Common myeloid progenitor, CD34-positive (primary cell): ENCODE measurements around the gene ZNF224.
A peak's percentile ranks its signal among the peaks of the same experiment; 100 is the strongest.

Source experiments
- CTCF ChIA-PET: fragments of 350-600 bp; sonication (Branson Sonifier 250); formaldehyde crosslinking; loops from one replicate; lab custom pipeline; 2021; ENCODE audit warnings: antibody characterized with exemption; lab: Charles Lee
- POLR2A ChIA-PET: fragments of 350-600 bp; sonication (Branson Sonifier 250); formaldehyde crosslinking; loops from one replicate; lab custom pipeline; 2021; ENCODE audit warnings: antibody characterized with exemption; lab: Charles Lee
- DNase-seq, 3 donors: peaks; one replicate each; pipeline versions ENCODE4 v3.0.0 to v3.0.0-alpha.2; 2013
- H3K27ac ChIP-seq, 2 experiments: 1 replicate in 1 of 2; 2 replicates in 1 of 2; pipeline ENCODE4 v1.7.0; 2013; ENCODE audit warnings: inconsistent platforms in 2 of 2, low read length in 2 of 2, mild to moderate bottlenecking in 2 of 2, low read depth in 1 of 2, moderate library complexity in 1 of 2; ENCODE audit not compliant: severe bottlenecking in 2 of 2, insufficient read depth in 1 of 2, poor library complexity in 1 of 2
- H3K27me3 ChIP-seq, 5 experiments: replicated peaks in 2 of 5; 1 replicate in 3 of 5; 2 replicates in 2 of 5; pipeline versions ENCODE4 v1.6.1 to v1.7.0; 2013; ENCODE audit warnings: low read length in 4 of 5, mild to moderate bottlenecking in 2 of 5, moderate library complexity in 2 of 5, inconsistent platforms in 1 of 5; ENCODE audit not compliant: insufficient read depth in 5 of 5, control insufficient read depth in 4 of 5
- H3K36me3 ChIP-seq, 4 experiments: 1 replicate in 2 of 4; 2 replicates in 2 of 4; pipeline versions ENCODE4 v1.6.1 to v1.7.0; 2013; ENCODE audit warnings: low read length in 3 of 4, control low read depth in 1 of 4, mild to moderate bottlenecking in 1 of 4; ENCODE audit not compliant: control insufficient read depth in 4 of 4, insufficient read depth in 4 of 4
- H3K4me1 ChIP-seq, 4 experiments: 1 replicate in 3 of 4; 2 replicates in 1 of 4; pipeline versions ENCODE4 v1.6.1 to v1.7.1; 2013; ENCODE audit warnings: low read length in 3 of 4, mild to moderate bottlenecking in 3 of 4, control low read depth in 1 of 4, inconsistent platforms in 1 of 4, moderate library complexity in 1 of 4; ENCODE audit not compliant: control insufficient read depth in 4 of 4, insufficient read depth in 4 of 4; ENCODE audit errors: control extremely low read depth in 1 of 4
- H3K4me3 ChIP-seq, 7 experiments: 1 replicate in 4 of 7; 2 replicates in 3 of 7; pipeline versions ENCODE4 v1.5.1 to v1.7.0; 2013; ENCODE audit warnings: mild to moderate bottlenecking in 7 of 7, low read length in 6 of 7, moderate library complexity in 6 of 7, inconsistent platforms in 2 of 7, low read depth in 2 of 7, control low read depth in 1 of 7; ENCODE audit not compliant: insufficient read depth in 4 of 7, control insufficient read depth in 1 of 7; ENCODE audit errors: extremely low read depth in 1 of 7
- H3K9me3 ChIP-seq, 5 experiments: 1 replicate in 4 of 5; 2 replicates in 1 of 5; pipeline versions ENCODE4 v1.6.1 to v1.7.1; 2013; ENCODE audit warnings: low read length in 4 of 5, mild to moderate bottlenecking in 2 of 5, inconsistent platforms in 1 of 5, low read depth in 1 of 5, moderate library complexity in 1 of 5; ENCODE audit not compliant: control insufficient read depth in 4 of 5, insufficient read depth in 2 of 5; ENCODE audit errors: control extremely low read depth in 1 of 5
- WGBS: methylation state at CpG from one replicate; pipeline ENCODE4 v1.1.5; 2013; ENCODE audit not compliant: insufficient coverage; 5-methylcytosine and 5-hydroxymethylcytosine counted together

ZNF224 gene

DNA sequence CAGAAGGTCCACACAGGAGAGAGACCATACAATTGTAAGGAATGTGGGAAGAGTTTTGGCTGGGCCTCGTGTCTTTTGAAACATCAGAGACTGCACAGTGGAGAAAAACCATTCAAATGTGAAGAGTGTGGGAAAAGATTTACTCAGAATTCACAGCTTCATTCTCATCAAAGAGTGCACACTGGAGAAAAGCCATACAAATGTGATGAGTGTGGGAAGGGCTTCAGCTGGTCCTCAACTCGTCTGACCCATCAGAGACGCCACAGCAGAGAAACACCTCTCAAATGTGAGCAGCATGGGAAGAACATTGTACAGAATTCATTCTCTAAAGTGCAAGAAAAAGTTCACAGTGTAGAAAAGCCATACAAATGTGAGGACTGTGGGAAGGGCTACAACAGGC is 13.6 kb downstream of the ZNF224 start:
- DNase-seq = no peak
- Histone ChIP-seq H3K36me3 (peaks cover 25 to 62% (median 39%) of the 10 kb centered on the region in 4 experiments), H3K27ac (no peak overlapping the region), H3K27me3 (no peaks in the 10 kb centered on the region), H3K4me1 (peaks cover 0 to 10% (median 5%) of the 10 kb centered on the region in 4 experiments), H3K4me3 (no peak overlapping the region), H3K9me3 (peaks cover 7 to 65% (median 42%) of the 10 kb centered on the region in 5 experiments)
- WGBS = 100% methylated on average over 2 of the region's 3 CpGs
- CTCF ChIA-PET = no interaction called here
- POLR2A ChIA-PET = interaction anchor here (0.6 kb wide), 1 partner anchor 125 kb away, joined by 5 read pairs; no protein-coding TSS in a partner anchor

DNA sequence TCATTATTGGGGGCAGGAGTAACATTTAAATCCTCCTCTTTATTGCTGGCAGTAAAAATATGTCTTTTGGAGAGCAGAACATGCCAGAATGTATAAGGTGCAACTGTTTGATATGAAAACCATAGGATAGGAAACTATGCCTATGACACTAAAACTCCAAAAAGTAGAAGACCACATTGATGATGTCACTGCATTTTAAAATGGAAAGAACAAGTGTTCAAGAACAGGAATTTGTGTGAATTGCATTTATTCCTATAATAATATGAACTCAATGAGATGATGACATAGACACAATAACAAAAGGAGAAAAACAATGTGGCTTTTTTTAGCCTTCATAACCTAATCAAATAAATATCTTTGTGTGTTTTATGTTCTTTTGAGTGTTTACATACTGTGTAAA is 15.3 kb downstream of the ZNF224 start:
- ChIA-PET POLR2A (no interaction called here), CTCF (no interaction called here)
- Histone ChIP-seq H3K4me3 (no peak overlapping the region), H3K36me3 (peaks cover 16 to 45% (median 26%) of the 10 kb centered on the region in 4 experiments), H3K4me1 (peaks cover 0 to 19% (median 12%) of the 10 kb centered on the region in 4 experiments), H3K27ac (no peak overlapping the region), H3K9me3 (peaks cover 7 to 48% (median 33%) of the 10 kb centered on the region in 5 experiments), H3K27me3 (no peaks in the 10 kb centered on the region)
- DNase-seq = no peak

DNA sequence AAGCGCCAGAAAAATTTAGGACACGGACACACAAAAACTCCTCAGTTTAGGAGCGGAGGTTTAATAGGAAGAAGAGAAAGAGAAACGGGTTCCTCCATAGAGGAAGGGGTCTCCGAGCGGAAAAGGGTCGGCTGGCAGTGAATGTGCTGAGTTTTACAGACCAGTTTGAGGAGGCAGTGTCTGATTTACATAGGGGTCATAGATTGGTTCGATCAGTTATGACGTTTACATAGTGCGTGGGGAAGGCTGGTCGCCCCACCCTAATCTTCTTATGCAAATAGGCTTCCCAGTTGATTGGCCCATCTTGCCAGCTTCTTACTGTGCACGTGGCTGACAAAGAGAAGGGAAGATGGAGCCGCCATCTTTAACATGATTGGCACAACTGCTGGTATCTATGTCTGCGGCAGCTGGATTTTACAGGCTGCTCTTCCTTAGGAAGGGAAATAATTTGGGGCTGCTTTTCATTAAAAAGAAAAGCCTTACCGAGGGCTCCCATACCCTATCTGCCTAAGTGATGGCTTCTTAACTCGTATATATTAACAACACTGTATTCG is 17.8 kb downstream of the ZNF224 start:
- 40% methylated on average over 13 of the region's 17 CpGs for WGBS
- peak; percentile 51 to 82 (median 69) for DNase-seq
- ChIA-PET CTCF (no interaction called here), POLR2A (no interaction called here)
- no peaks in the 10 kb centered on the region for H3K27me3 ChIP-seq
- H3K4me1 ChIP-seq = peaks cover 0 to 19% (median 12%) of the 10 kb centered on the region in 4 experiments
- H3K27ac ChIP-seq = no peak overlapping the region
- H3K9me3 ChIP-seq = peaks cover 6 to 27% (median 17%) of the 10 kb centered on the region in 5 experiments
- H3K36me3 ChIP-seq = peaks cover 7 to 31% (median 18%) of the 10 kb centered on the region in 4 experiments
- peak overlapping the region in 6 of 7 experiments; percentile 73 to 98 (median 90) for H3K4me3 ChIP-seq

DNA sequence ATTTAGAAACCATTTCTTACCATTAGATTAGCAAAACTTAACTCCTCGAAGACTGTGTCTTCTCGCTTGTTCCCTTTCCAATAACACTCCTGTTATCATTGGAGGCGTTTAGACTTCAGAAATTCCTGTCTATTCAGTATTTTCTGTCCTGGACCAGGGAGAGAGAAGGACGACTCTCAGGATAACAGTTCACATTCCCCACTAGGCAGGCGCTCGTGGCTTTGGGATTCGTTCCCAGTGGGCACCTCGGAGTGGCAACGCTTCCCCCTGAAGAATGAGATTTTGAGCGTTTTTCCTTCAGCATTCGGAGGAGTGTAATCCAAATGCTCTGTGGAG is 18.6 kb downstream of the ZNF224 start:
- Histone ChIP-seq H3K4me3 (peak overlapping the region; percentile 73 to 98 (median 92)), H3K36me3 (peaks cover 9 to 28% (median 16%) of the 10 kb centered on the region in 4 experiments), H3K4me1 (peaks cover 0 to 19% (median 12%) of the 10 kb centered on the region in 4 experiments), H3K27me3 (no peaks in the 10 kb centered on the region), H3K9me3 (peaks cover 6 to 19% (median 10%) of the 10 kb centered on the region in 5 experiments), H3K27ac (peak overlapping the region in 1 of 2 experiments; percentile 80)
- ChIA-PET POLR2A (no interaction called here), CTCF (no interaction called here)
- DNase-seq = peak in 1 of 3 donors; percentile 0
- 0% methylated on average over 11 of the region's 11 CpGs for WGBS

DNA sequence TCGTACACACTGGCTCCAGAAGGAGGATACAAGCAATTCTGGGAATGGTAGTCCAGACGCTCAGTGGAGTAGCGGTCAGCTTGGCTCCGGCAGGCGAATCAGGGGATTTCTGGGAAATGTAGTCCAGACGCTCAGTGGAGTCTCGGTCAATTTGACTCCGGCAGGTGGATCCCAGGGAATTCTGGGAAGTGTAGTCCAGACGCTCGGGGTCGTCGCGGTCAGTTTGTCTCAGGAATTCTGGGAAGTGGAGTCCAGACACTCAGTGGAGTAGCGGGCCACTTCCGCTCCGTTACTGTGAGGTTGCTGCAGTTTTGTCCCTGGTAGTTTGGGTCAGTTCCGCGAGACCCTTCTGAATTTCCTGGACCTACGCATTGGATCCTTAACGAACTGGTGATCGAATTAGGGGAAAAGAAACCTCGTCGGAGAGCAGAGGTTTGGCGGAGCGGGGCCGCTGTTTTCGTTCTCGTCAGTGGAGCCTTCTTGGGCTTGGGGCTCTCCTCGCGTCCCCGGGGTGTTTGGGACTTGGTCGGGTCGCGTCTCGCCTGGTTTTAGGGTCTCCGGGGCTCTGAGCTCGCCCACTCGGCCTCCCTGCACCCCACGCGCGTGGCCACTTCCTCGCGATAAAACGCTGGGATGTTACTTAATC is 19.1 kb downstream of the ZNF224 start, which contains the start of gene ZNF225:
ZNF225 (plus strand) TSS at position 262 of the 646 bp plus-strand sequence. CDS start 2,429 bp downstream, outside the sequence.
- peaks cover 0 to 19% (median 12%) of the 10 kb centered on the region in 4 experiments for H3K4me1 ChIP-seq
- WGBS = 0% methylated on average over 43 of the region's 44 CpGs
- peaks cover 3 to 16% (median 6%) of the 10 kb centered on the region in 5 experiments for H3K9me3 ChIP-seq
- peak; percentile 94 to 95 (median 95) for DNase-seq
- H3K4me3 ChIP-seq = peak within 1 kb of the TSS; percentile 73 to 98 (median 92)
- H3K27ac ChIP-seq = peak within 1 kb of the TSS; percentile 54 to 80
- no peaks in the 10 kb centered on the region for H3K27me3 ChIP-seq
- peaks cover 6 to 27% (median 17%) of the 10 kb centered on the region in 4 experiments for H3K36me3 ChIP-seq
- CTCF ChIA-PET = no interaction called here
- POLR2A ChIA-PET = interaction anchor here (0.6 kb wide), 1 partner anchor 15 kb away, joined by 3 read pairs; no protein-coding TSS in a partner anchor

DNA sequence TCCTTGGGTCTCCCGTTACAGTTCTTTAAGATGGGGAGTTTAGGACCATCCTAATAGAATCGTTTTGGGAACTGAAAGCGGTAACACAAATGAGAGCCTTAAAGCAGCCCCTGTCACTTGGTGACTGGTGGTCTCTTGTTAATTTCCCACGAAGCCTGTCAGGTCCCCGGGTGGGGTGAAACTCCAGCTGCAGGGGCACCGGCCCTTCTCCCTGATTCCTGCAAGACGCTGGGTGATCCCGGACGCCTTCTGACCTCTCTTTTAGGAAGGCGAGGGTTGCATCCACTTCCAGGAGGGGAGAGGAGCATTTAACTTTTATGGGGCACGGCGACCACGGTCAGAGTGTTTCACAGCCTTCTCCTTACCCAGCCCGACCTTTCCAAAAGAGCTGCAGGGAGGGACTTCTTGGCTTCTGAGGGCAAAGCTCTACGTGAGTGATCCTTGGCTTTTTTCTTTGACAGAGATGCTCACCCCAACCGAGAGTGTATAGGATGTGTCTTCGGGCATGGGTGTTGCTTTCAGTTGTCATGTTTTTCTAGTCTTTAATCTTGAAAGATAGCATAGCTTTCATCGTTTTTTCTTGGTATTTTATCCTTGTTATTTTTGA is 19.7 kb downstream of the ZNF224 start:
- Histone ChIP-seq H3K27ac (peak overlapping the region; percentile 54 to 80), H3K9me3 (peaks cover 0 to 13% (median 6%) of the 10 kb centered on the region in 5 experiments), H3K4me1 (peaks cover 0 to 19% (median 12%) of the 10 kb centered on the region in 4 experiments), H3K27me3 (no peaks in the 10 kb centered on the region), H3K4me3 (peak overlapping the region; percentile 73 to 98 (median 92)), H3K36me3 (peaks cover 8 to 27% (median 21%) of the 10 kb centered on the region in 4 experiments)
- ChIA-PET CTCF (no interaction called here), POLR2A (interaction anchor here (0.6 to 0.8 kb wide), 2 partner anchors 16 to 110 kb away, joined by 3 read pairs; no protein-coding TSS in a partner anchor)
- peak in 2 of 3 donors; percentile 2 to 18 for DNase-seq
- WGBS = 9% methylated on average over 12 of the region's 18 CpGs
